UCSD-AML1 (cell line): ENCODE measurements around the gene PPIL4.
"Not testable (repeated sequence)": the region's sequence is repeated elsewhere in the genome, so short reads cannot be mapped to it uniquely, and the experiment has no call there.

Source experiments
- DNase-seq: peaks from one replicate; lab custom pipeline; 2025; ENCODE audit not compliant: unreplicated experiment; lab: John Stamatoyannopoulos, UW

PPIL4 gene

GRCh38 chr6:149534742-149535141, 11.1 kb downstream of the PPIL4 start:
- no peak for DNase-seq

- DNase-seq: no peak
These were observed 16.2 kb downstream of the PPIL4 start for GRCh38 chr6:149529650-149530049.

- no peak for DNase-seq
These were observed 30.3 kb downstream of the PPIL4 start for GRCh38 chr6:149515494-149515893.

- DNase-seq: no peak
These were observed 31.9 kb downstream of the PPIL4 start for GRCh38 chr6:149513915-149514314.

- no peak for DNase-seq
These were observed 34.9 kb downstream of the PPIL4 start for GRCh38 chr6:149510793-149511512.

- no peak for DNase-seq
These were observed 37.4 kb downstream of the PPIL4 start for GRCh38 chr6:149508485-149508884.

GRCh38 chr6:149503872-149504271, 42.0 kb downstream of the PPIL4 start:
- no peak for DNase-seq

- DNase-seq: no peak
These were observed 42.6 kb downstream of the PPIL4 start for GRCh38 chr6:149503276-149503675.

- DNase-seq: no peak
These were observed 44.1 kb downstream of the PPIL4 start for GRCh38 chr6:149501768-149502167.

GRCh38 chr6:149501201-149501600, 44.6 kb downstream of the PPIL4 start:
- no peak for DNase-seq

GRCh38 chr6:149500096-149500495, 45.7 kb downstream of the PPIL4 start:
- DNase-seq: no peak

- DNase-seq: no peak
These were observed 46.8 kb downstream of the PPIL4 start for GRCh38 chr6:149499066-149499465.

- DNase-seq: no peak
These were observed 48.5 kb downstream of the PPIL4 start for GRCh38 chr6:149497365-149497764.

- not testable (repeated sequence) for DNase-seq
These were observed 49.2 kb downstream of the PPIL4 start for GRCh38 chr6:149496597-149496996.

GRCh38 chr6:149495349-149496016, 50.4 kb downstream of the PPIL4 start:
- not testable (repeated sequence) for DNase-seq

- not testable (repeated sequence) for DNase-seq
These were observed 51.0 kb downstream of the PPIL4 start for GRCh38 chr6:149494810-149495209.

GRCh38 chr6:149493761-149494320, 52.0 kb downstream of the PPIL4 start:
- DNase-seq: no peak

GRCh38 chr6:149492798-149493343, 53.0 kb downstream of the PPIL4 start:
- DNase-seq: no peak

GRCh38 chr6:149489967-149490366, 55.9 kb downstream of the PPIL4 start:
- no peak for DNase-seq

GRCh38 chr6:149488815-149489214, 57.0 kb downstream of the PPIL4 start:
- DNase-seq: no peak

- DNase-seq: no peak
These were observed 58.5 kb downstream of the PPIL4 start for GRCh38 chr6:149487316-149487715.
